Spleen (tissue), 7 donors: ENCODE data around the gene BCL11B.

ENCODE experiments used
- POLR2A ChIP-seq, 3 donors: fragments of 450-650 bp; IDR thresholded peaks; one replicate each; pipeline ENCODE4 v1.5.1; 2017; ENCODE audit warnings: antibody characterized with exemption in 3 of 3, mild to moderate bottlenecking in 1 of 3
- POLR2AphosphoS5 ChIP-seq, 3 donors: sonication (generic); formaldehyde crosslinking; IDR thresholded peaks; one replicate each; pipeline ENCODE4 v1.5.1; 2017; ENCODE audit warnings: antibody characterized with exemption in 3 of 3
- TF ChIP-seq, protein P1 (sequence below), 11 experiments: fragments of 200-600 bp in 7 of 11; fragments of 450-650 bp in 4 of 11; sonication (generic) in 4 of 11; IDR thresholded peaks in 8 of 11; conservative IDR thresholded peaks in 3 of 11; 1 replicate in 7 of 11; 2 replicates in 4 of 11; pipeline versions ENCODE4 v1.4.0 to v1.8.0; 2016 to 2021; ENCODE audit warnings: antibody characterized with exemption in 11 of 11, inconsistent platforms in 4 of 11, mild to moderate bottlenecking in 1 of 11
- donor health status: DM: no; HTN: no; CAD: no; lungs with moderate emphysema.
- donor health status: DM: no; HTN: no; CAD: no.
- donor health status: DM: no; HTN: no; CAD: no.

DNA sequence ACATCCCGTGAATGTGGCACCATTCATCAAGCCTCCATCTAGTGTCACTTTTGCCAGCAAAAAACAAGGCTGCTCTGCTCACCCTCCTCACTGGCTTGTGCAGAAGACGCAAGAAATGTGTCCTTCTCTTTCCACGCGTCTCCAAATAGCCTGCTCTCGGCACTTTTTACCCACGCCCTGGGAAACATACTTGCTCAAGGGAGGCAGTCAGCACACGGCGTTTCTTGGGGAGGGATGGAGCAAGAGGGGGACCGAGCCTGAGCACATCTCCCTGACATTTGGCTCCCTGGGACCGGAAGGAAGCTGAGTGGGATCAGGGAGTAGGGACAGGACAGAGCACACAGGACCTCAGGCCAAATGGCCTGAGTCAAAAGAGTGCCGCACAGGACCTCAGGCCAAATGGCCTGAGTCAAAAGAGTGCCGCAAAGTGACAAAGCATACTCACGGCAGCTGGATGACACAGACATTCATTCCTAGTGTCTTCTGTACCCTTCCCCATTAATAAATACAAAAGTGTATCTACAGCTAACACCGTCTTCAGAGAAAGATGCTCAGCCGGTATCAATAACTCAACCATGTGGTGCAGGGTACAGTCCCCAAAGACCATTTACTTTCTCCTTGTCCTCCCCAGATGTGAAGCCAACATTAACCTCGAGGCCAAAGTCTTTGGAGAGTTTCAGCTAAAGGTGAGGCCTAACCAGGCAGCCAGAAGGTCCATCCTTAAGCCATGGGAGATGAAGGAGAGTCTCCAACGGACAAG is 7.1 kb downstream of the BCL11B start:
- TF ChIP-seq POLR2A (IDR thresholded peaks at IDR 0.05) (no peak), POLR2AphosphoS5 (IDR thresholded peaks at IDR 0.05) (no peak)
- TF ChIP-seq, protein P1, sequence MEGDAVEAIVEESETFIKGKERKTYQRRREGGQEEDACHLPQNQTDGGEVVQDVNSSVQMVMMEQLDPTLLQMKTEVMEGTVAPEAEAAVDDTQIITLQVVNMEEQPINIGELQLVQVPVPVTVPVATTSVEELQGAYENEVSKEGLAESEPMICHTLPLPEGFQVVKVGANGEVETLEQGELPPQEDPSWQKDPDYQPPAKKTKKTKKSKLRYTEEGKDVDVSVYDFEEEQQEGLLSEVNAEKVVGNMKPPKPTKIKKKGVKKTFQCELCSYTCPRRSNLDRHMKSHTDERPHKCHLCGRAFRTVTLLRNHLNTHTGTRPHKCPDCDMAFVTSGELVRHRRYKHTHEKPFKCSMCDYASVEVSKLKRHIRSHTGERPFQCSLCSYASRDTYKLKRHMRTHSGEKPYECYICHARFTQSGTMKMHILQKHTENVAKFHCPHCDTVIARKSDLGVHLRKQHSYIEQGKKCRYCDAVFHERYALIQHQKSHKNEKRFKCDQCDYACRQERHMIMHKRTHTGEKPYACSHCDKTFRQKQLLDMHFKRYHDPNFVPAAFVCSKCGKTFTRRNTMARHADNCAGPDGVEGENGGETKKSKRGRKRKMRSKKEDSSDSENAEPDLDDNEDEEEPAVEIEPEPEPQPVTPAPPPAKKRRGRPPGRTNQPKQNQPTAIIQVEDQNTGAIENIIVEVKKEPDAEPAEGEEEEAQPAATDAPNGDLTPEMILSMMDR (IDR thresholded peaks at IDR 0.05 in 8 of 11, conservative IDR thresholded peaks at IDR 0.05 in 3 of 11), result no peak
